Esophagus squamous epithelium (tissue), 5 donors: ENCODE measurements around the gene ARFIP2. TPM values are rescaled to one million over a fixed set of nuclear protein-coding genes. Genes with fewer than 3 reads are reported as not detected.

Experiments
- DNase-seq: peaks from one replicate; lab custom pipeline; 2025; lab: John Stamatoyannopoulos, UW
- H3K27ac ChIP-seq, 4 donors: fragments of 200-600 bp; sonication (generic); one replicate each; pipeline ENCODE4 v1.5.1; 2016 to 2019; ENCODE audit warnings: mild to moderate bottlenecking in 1 of 4
- H3K27me3 ChIP-seq, 4 donors: fragments of 200-600 bp; sonication (generic); 1 replicate in 3 of 4; 2 replicates in 1 of 4; pipeline versions ENCODE4 v1.5.1 to v1.6.0; 2017 to 2021; ENCODE audit warnings: antibody characterized with exemption in 1 of 4
- H3K36me3 ChIP-seq, 3 donors: fragments of 200-600 bp; sonication (generic); one replicate each; pipeline ENCODE4 v1.5.1; 2016 to 2019
- H3K4me1 ChIP-seq, 3 donors: fragments of 200-600 bp; sonication (generic); one replicate each; pipeline ENCODE4 v1.5.1; 2017 to 2019
- H3K4me3 ChIP-seq, 4 donors: fragments of 200-600 bp; sonication (generic); 1 replicate in 3 of 4; 2 replicates in 1 of 4; pipeline ENCODE4 v1.5.1; 2016 to 2019; ENCODE audit warnings: mild to moderate bottlenecking in 2 of 4, moderate library complexity in 1 of 4
- H3K9me3 ChIP-seq, 3 donors: fragments of 200-600 bp; sonication (generic); one replicate each; pipeline ENCODE4 v1.5.1; 2016 to 2019
- POLR2A ChIP-seq, 4 donors: fragments of 450-650 bp; IDR thresholded peaks; one replicate each; pipeline ENCODE4 v1.6.1; 2017; ENCODE audit warnings: antibody characterized with exemption in 4 of 4, mild to moderate bottlenecking in 4 of 4, moderate library complexity in 3 of 4
- WGBS, 2 donors: methylation state at CpG; one replicate each; pipeline ENCODE4 v1.1.5; 2018; 5-methylcytosine and 5-hydroxymethylcytosine counted together
- intact Hi-C: fragments of 100-400 bp; cut with DNase I; formaldehyde crosslinking; loops from one replicate; pipeline ENCODE4 v1.15.0; 2022
- total RNA-seq, 4 donors: library from RNA; depleted of rRNA; stranded (reverse); fragments of >200 nt; gene quantifications; one replicate each; pipeline ENCODE4 v1.1.0, GENCODE V29; 2016
- TF ChIP-seq, protein P1 (sequence below), 6 experiments: fragments of 450-650 bp in 4 of 6; fragments of 200-600 bp in 2 of 6; sonication (generic) in 2 of 6; IDR thresholded peaks; one replicate each; pipeline ENCODE4 v1.5.1; 2016 to 2019; ENCODE audit warnings: antibody characterized with exemption in 6 of 6, mild to moderate bottlenecking in 4 of 6, moderate library complexity in 4 of 6
- donor health status: DM: yes; HTN: yes; CAD: no.

ARFIP2 gene
- total RNA-seq, 4 donors from 2014 or later = 39.4 to 74.6 (median 50.8) TPM

DNA sequence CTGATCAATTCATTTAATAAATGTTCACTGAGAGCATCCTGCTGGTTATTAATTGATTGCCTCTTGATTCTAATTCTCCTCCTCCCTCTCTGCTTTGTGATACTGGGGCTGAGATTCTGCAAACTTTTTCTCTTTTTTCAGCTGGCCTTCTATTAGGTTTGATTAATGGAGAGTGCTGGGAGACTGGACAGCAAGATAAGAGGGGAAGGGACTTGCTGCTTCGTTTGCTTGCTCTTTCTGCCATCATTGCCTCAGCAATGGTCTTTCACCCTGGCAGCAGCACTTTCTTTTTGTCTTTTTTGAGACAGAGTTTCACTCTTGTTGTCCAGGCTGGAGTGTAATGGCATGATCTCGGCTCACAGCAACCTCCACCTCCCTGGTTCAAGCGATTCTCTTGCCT, 23.0 kb upstream of the ARFIP2 start:
- Histone ChIP-seq H3K4me1 (peaks cover 0 to 11% (median 0%) of the 10 kb centered on the region in 3 donors), H3K4me3 (no peak overlapping the region), H3K27ac (no peak overlapping the region), H3K36me3 (peaks cover 0 to 45% (median 0%) of the 10 kb centered on the region in 3 donors), H3K27me3 (no peaks in the 10 kb centered on the region), H3K9me3 (no peaks in the 10 kb centered on the region)
- no peak for DNase-seq
- intact Hi-C loops = loop anchor here (10.0 kb wide), 2 partner anchors 59 to 129 kb away; partner anchors contain the start of gene HPX
- no peak for TF ChIP-seq POLR2A (IDR thresholded peaks at IDR 0.05)
- TF ChIP-seq, protein P1, sequence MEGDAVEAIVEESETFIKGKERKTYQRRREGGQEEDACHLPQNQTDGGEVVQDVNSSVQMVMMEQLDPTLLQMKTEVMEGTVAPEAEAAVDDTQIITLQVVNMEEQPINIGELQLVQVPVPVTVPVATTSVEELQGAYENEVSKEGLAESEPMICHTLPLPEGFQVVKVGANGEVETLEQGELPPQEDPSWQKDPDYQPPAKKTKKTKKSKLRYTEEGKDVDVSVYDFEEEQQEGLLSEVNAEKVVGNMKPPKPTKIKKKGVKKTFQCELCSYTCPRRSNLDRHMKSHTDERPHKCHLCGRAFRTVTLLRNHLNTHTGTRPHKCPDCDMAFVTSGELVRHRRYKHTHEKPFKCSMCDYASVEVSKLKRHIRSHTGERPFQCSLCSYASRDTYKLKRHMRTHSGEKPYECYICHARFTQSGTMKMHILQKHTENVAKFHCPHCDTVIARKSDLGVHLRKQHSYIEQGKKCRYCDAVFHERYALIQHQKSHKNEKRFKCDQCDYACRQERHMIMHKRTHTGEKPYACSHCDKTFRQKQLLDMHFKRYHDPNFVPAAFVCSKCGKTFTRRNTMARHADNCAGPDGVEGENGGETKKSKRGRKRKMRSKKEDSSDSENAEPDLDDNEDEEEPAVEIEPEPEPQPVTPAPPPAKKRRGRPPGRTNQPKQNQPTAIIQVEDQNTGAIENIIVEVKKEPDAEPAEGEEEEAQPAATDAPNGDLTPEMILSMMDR (IDR thresholded peaks at IDR 0.05) = no peak
- WGBS, 2 donors = 73 to 77% methylated on average over 3 of the region's 3 CpGs

DNA sequence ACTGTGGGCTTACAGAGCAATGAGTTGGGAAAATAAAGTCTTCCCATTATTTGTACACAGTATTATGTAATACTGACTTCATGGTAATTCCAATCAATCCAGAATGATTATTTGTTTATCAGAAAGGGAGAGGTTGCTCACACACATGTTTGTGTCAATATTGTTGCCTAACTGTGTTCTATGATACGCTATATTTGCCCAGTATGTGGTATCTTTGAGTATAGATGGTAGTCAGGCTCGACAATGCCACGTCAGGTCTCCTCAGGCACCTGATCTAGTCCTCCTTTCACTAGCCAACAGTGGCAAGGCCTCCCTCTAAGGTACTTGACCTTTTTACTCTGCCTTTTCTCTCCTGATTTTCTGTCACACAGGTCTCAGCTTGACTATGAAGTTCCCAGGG, 21.3 kb upstream of the ARFIP2 start:
- Histone ChIP-seq H3K36me3 (peaks cover 0 to 54% (median 0%) of the 10 kb centered on the region in 3 donors), H3K9me3 (no peaks in the 10 kb centered on the region), H3K4me3 (no peak overlapping the region), H3K27ac (no peak overlapping the region), H3K27me3 (no peaks in the 10 kb centered on the region), H3K4me1 (peaks cover 0 to 21% (median 0%) of the 10 kb centered on the region in 3 donors)
- WGBS, 2 donors = 94 to 96% methylated on average over 3 of the region's 3 CpGs
- DNase-seq = no peak
- TF ChIP-seq POLR2A (IDR thresholded peaks at IDR 0.05) = no peak
- intact Hi-C loops = loop anchor here (10.0 kb wide), 2 partner anchors 58 to 128 kb away; partner anchors contain the start of gene HPX

DNA sequence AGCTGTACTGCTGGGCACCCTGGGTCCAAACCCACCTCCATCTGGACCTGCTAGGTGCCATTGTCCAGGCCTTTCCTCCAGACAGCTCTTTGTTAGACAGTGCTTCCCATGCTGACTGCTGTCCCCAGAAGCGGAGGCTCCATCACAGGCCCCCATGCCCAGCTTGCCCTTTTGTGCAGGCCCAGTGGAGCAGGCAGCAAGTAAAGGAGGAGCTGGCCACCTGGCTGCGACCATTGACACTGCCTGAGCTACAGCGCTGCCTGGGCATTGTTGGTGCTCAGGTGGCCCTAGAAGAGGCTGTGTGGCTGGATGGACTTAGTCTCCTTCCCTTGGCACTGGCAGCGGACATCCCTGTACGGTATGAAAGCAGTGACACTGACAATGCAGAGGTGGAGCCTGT, 17.4 kb upstream of the ARFIP2 start:
- TF ChIP-seq POLR2A (IDR thresholded peaks at IDR 0.05) = no peak
- TF ChIP-seq, protein P1 (IDR thresholded peaks at IDR 0.05) = no peak
- no peak overlapping the region for H3K4me3 ChIP-seq
- intact Hi-C loops = loop anchor here (10.0 kb wide), 1 partner anchor 274 kb away; no protein-coding TSS in a partner anchor
- H3K27ac ChIP-seq = no peak overlapping the region
- no peaks in the 10 kb centered on the region for H3K9me3 ChIP-seq
- WGBS, 2 donors = 90% methylated on average over 2 of the region's 5 CpGs; no CpG with 5 or more reads in 1 of the 2 donors
- no peaks in the 10 kb centered on the region for H3K27me3 ChIP-seq
- DNase-seq = no peak
- H3K36me3 ChIP-seq = peaks cover 0 to 60% (median 0%) of the 10 kb centered on the region in 3 donors
- peaks cover 0 to 16% (median 0%) of the 10 kb centered on the region in 3 donors for H3K4me1 ChIP-seq

DNA sequence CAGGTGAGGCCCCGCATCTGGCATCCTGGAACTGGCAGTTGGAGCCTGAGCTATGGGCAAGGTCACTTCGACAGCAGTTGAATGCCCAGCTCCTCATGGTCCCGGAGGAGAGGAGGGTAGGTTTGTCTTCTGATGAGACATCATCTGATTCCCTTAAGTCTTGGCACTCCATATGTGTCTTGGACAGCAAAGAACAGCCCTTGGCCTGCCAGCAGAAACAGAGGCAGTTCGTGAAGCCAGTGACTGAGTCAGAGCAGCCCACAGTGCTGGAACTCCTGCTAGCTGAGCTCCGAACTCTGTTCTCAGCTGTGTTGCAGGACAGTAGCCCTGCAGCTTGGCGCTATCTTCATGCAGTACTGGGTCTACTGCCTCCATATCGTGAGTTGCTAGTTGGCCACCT, 17.0 kb upstream of the ARFIP2 start:
- Histone ChIP-seq H3K4me3 (no peak overlapping the region), H3K4me1 (peaks cover 0 to 16% (median 0%) of the 10 kb centered on the region in 3 donors), H3K27ac (no peak overlapping the region), H3K9me3 (no peaks in the 10 kb centered on the region), H3K36me3 (peaks cover 0 to 60% (median 0%) of the 10 kb centered on the region in 3 donors), H3K27me3 (no peaks in the 10 kb centered on the region)
- no peak for DNase-seq
- TF ChIP-seq POLR2A (IDR thresholded peaks at IDR 0.05) = no peak
- TF ChIP-seq, protein P1 (IDR thresholded peaks at IDR 0.05) = no peak
- 38 to 80% methylated on average over 2 to 4 of the region's 7 CpGs for WGBS, 2 donors
- intact Hi-C loops = loop anchor here (10.0 kb wide), 1 partner anchor 273 kb away; no protein-coding TSS in a partner anchor

DNA sequence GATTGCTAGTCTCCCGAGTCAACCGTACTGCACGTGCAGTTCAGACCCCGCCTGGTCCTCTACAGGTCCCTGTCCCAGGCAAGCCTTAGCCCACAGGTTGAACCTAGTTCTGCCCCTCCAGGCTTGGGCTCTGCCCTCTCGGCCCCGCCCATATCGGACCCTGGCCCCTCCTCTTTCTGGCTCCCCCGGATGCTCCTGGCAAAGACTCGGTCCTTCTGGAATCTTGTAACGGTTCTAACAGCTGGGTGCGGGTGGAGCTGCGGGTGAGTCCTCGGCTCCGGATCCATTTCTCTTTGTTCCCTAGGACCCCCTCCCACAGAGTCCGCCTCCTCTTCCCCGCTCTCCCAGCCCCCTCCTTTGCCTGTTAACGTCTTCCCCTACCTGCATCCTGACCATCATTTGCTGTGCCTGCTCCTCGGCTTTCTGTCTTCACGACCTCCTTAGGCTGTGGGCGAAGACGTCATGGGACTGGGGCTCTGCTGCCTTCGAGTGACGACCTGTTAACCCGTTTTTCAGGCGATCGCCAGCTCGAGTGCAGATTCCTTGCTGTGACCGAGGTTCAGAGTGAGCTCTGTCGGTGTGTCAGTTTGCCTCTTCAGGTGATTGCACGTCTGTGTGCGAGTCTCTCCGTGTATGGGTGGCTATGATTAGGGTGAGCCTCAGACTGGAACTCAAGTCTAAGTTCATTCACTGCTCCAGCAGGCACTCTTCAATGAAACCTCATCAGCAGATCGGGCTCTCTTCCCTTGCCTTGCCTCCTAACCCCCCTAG, 16.1 kb upstream of the ARFIP2 start, which contains the start of gene DNHD1:
DNHD1 (plus strand) TSS at position 212 of the 771 bp plus-strand sequence. CDS start 936 bp downstream, outside the sequence.
- intact Hi-C loops = loop anchor here (10.0 kb wide), 1 partner anchor 272 kb away; no protein-coding TSS in a partner anchor
- Histone ChIP-seq H3K36me3 (peaks cover 0 to 60% (median 0%) of the 10 kb centered on the region in 3 donors), H3K9me3 (no peaks in the 10 kb centered on the region), H3K27ac (no peak within 1 kb of the TSS), H3K4me1 (peaks cover 0 to 16% (median 0%) of the 10 kb centered on the region in 3 donors), H3K27me3 (no peaks in the 10 kb centered on the region), H3K4me3 (peak within 1 kb of the TSS in 1 of 4 donors; percentile 10)
- DNase-seq = no peak
- WGBS, 2 donors = 62% methylated on average over 31 to 32 of the region's 33 CpGs
- TF ChIP-seq, protein P1 (IDR thresholded peaks at IDR 0.05) = no peak
- TF ChIP-seq POLR2A (IDR thresholded peaks at IDR 0.05) = no peak
